GM12878 (cell line): ENCODE results near the gene BRF1. TPM values are rescaled to one million over a fixed set of nuclear protein-coding genes. Genes with fewer than 3 reads are reported as not detected.

Source experiments
- ATAC-seq: fragments of 200-7000 bp; cut with Tn5 transposase; 3 replicates; pipeline ENCODE4 v1.9.1; 2020; ENCODE audit warnings: mild to moderate bottlenecking, moderate library complexity
- BruUV-seq: library from RNA; stranded (reverse); fragments of 400-500 nt; replicated peaks from 2 replicates; lab custom pipeline; 2021; lab: Mats Ljungman, UMichigan
- CTCF ChIA-PET: fragments of 300-600 bp; sonication (Branson Sonifier 250); formaldehyde crosslinking; extraction: SDS; loops from one replicate; lab custom pipeline; 2021; ENCODE audit warnings: inconsistent platforms; lab: Yijun Ruan, JAX
- POLR2A ChIA-PET: fragments of 350-600 bp; formaldehyde crosslinking; extraction: SDS; loops from one replicate; lab custom pipeline; 2021; ENCODE audit warnings: inconsistent platforms; lab: Charles Lee
- RAD21 ChIA-PET: fragments of 300-600 bp; sonication (Branson Sonifier 250); formaldehyde crosslinking; loops from one replicate; lab custom pipeline; 2023; ENCODE audit warnings: antibody characterized with exemption; ENCODE audit not compliant: unreplicated experiment; lab: Charles Lee
- SMC1A ChIA-PET: fragments of 300-600 bp; sonication (Branson Sonifier 250); formaldehyde crosslinking; loops from one replicate; lab custom pipeline; 2023; ENCODE audit not compliant: unreplicated experiment, uncharacterized antibody; lab: Charles Lee
- DNase-seq: peaks from one replicate; pipeline ENCODE4 v3.0.0-alpha.2; 2011; ENCODE audit warnings: low read depth, low spot score
- FAIRE-seq: peaks from 3 replicates; lab custom pipeline; 2011; peaks lifted over from hg19 to GRCh38; lab: Jason Lieb, UNC
- H2AFZ ChIP-seq: 2 replicates; pipeline ENCODE4 v1.6.0; 2011; ENCODE audit warnings: low read depth, low read length, control low read depth; ENCODE audit not compliant: control insufficient read depth
- H3K27ac ChIP-seq: 2 replicates; pipeline ENCODE4 v1.5.1; 2011; ENCODE audit warnings: control low read depth; ENCODE audit not compliant: control insufficient read depth, insufficient read depth
- H3K27me3 ChIP-seq, 2 experiments: replicated peaks in 1 of 2; 2 replicates each; pipeline versions ENCODE4 v1.6.0 to v1.6.1; 2011; ENCODE audit warnings: low read length in 1 of 2; ENCODE audit not compliant: control insufficient read depth in 2 of 2, insufficient read depth in 2 of 2
- H3K36me3 ChIP-seq, 2 experiments: 2 replicates each; pipeline ENCODE4 v1.5.1; 2011; ENCODE audit warnings: low read length in 1 of 2; ENCODE audit not compliant: control insufficient read depth in 2 of 2, insufficient read depth in 2 of 2
- H3K4me1 ChIP-seq: 2 replicates; pipeline ENCODE4 v1.6.1; 2011; ENCODE audit warnings: mild to moderate bottlenecking, low read length, moderate library complexity, mixed read lengths; ENCODE audit not compliant: control insufficient read depth, insufficient read depth
- H3K4me2 ChIP-seq: 2 replicates; pipeline ENCODE4 v1.6.0; 2011; ENCODE audit warnings: control low read depth; ENCODE audit not compliant: control insufficient read depth, insufficient read depth
- H3K4me3 ChIP-seq: fragments of 200-600 bp; sonication (generic); 2 replicates; pipeline ENCODE4 v1.5.1; 2016
- H3K79me2 ChIP-seq: 2 replicates; pipeline ENCODE4 v1.6.0; 2011; ENCODE audit warnings: low read length; ENCODE audit not compliant: control insufficient read depth, insufficient read depth
- H3K9ac ChIP-seq: 2 replicates; pipeline ENCODE4 v1.8.0; 2011; ENCODE audit warnings: low read length, control low read depth, mixed read lengths; ENCODE audit not compliant: control insufficient read depth, insufficient read depth
- H3K9me3 ChIP-seq: replicated peaks from 3 replicates; pipeline ENCODE4 v1.5.1; 2011; ENCODE audit warnings: mild to moderate bottlenecking, low read length; ENCODE audit not compliant: control insufficient read depth, insufficient read depth
- H4K20me1 ChIP-seq: 2 replicates; pipeline ENCODE4 v1.6.0; 2011; ENCODE audit not compliant: control insufficient read depth, insufficient read depth
- CHD1 ChIP-seq: IDR thresholded peaks from 2 replicates; pipeline ENCODE4 v1.6.1; 2012; ENCODE audit warnings: low read depth, low read length, improper control_type of control experiment
- CHD2 ChIP-seq: IDR thresholded peaks from 2 replicates; pipeline ENCODE4 v1.6.1; 2011; ENCODE audit warnings: low read depth, low read length, improper control_type of control experiment, borderline replicate concordance
- HCFC1 ChIP-seq: fragments of 150-350 bp; IDR thresholded peaks from 2 replicates; pipeline ENCODE4 v1.6.1; 2014; ENCODE audit warnings: low read length
- JUNB ChIP-seq: IDR thresholded peaks from 2 replicates; pipeline ENCODE4 v1.6.1; 2016; ENCODE audit warnings: antibody characterized with exemption, mild to moderate bottlenecking
- TAF1 ChIP-seq: IDR thresholded peaks from 2 replicates; pipeline ENCODE4 v1.6.1; 2011; ENCODE audit warnings: mild to moderate bottlenecking, low read depth, low read length, borderline replicate concordance
- ZNF207 ChIP-seq: fragments of 450-650 bp; IDR thresholded peaks from 2 replicates; pipeline ENCODE4 v1.6.1; 2014; ENCODE audit warnings: antibody characterized with exemption, mild to moderate bottlenecking, borderline replicate concordance
- ZNF217 ChIP-seq: fragments of 450-650 bp; IDR thresholded peaks from 2 replicates; pipeline ENCODE4 v1.6.1; 2017; ENCODE audit warnings: antibody characterized with exemption, mild to moderate bottlenecking
- WGBS: methylation state at CpG from one replicate; pipeline ENCODE4 v1.1.6; 2016; ENCODE audit warnings: low lambda C conversion rate; ENCODE audit not compliant: insufficient replicate concordance, insufficient coverage; ENCODE audit errors: missing lambda C conversion rate; 5-methylcytosine and 5-hydroxymethylcytosine counted together
- in situ Hi-C: fragments of 300-500 bp; cut with MboI; formaldehyde crosslinking; loops from 9 replicates; pipeline ENCODE4 v1.14.3; 2018; ENCODE audit warnings: mixed read lengths
- intact Hi-C: fragments of 100-400 bp; cut with micrococcal nuclease; formaldehyde crosslinking; loops from one replicate; pipeline ENCODE4 v1.14.2; 2022; ENCODE audit not compliant: unreplicated experiment
- polyA plus RNA-seq, 11 experiments: library from polyadenylated mRNA; depleted of rRNA in 4 of 11; unstranded in 6 of 11; stranded (reverse) in 5 of 11; fragments of >200 nt; fragmentation: Nextera tagmentation in 4 of 11; fragmentation: Illumina TruSeq in 1 of 11; extraction: Ambion mirVana in 4 of 11; extraction: Trizol in 1 of 11; gene quantifications; 1 replicate in 1 of 11; 2 replicates in 10 of 11; pipeline versions ENCODE4 v1.2.1 to v1.2.3, GENCODE V29; 2011 to 2016; ENCODE audit warnings: inconsistent platforms in 2 of 11, missing spikeins in 2 of 11, low read depth in 1 of 11
- total RNA-seq, 4 experiments: library from RNA; depleted of rRNA in 3 of 4; stranded (reverse); fragments of >200 nt in 3 of 4; fragmentation: Illumina TruSeq in 1 of 4; extraction: Trizol in 1 of 4; gene quantifications; 2 replicates each; pipeline versions ENCODE4 v1.2.1 to v1.2.3, GENCODE V29; 2013 to 2021
- TF ChIP-seq, protein P1 (sequence below): fragments of 450-650 bp; IDR thresholded peaks from 2 replicates; pipeline ENCODE4 v1.6.1; 2017; ENCODE audit warnings: antibody characterized with exemption, mild to moderate bottlenecking, moderate library complexity

Gene BRF1
- total and polyA plus RNA-seq, 10 of the 15 experiments (the other 5 are each of a cell fraction or from before 2014, with no cell fraction given): 0.21 to 33.5 (median 10.7) TPM

DNA sequence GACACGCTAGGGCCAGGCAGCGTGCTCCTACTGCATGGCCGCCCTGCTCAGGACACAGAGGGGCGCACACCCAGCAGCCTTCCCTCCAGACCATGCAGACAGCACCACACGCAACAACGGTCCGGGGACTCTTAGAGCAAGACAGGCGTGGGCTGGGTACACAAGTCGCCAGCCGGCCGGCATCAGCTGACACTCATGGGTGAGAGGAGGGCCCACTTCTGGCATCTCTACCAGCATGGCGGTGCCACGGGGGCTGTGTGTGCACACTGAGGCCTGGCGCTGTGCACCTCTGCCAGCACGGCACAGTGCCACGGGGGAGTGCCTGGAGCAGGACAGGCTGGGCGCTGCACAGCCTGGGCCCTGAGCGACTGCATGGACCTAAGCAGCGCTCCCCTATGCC lies 59.2 kb downstream of the BRF1 start:
- Histone ChIP-seq H3K79me2 (no peaks in the 10 kb centered on the region), H2AFZ (no peak overlapping the region), H3K9me3 (no peaks in the 10 kb centered on the region; the same call in 2 of the 3 replicates)
- RAD21 ChIA-PET: no interaction called here
- intact Hi-C loops: no loop called here
- POLR2A ChIA-PET: no interaction called here
- no peak for TF ChIP-seq ZNF217
- TF ChIP-seq JUNB: no peak
- no peak for TF ChIP-seq CHD2
- no peak for TF ChIP-seq CHD1
- TF ChIP-seq ZNF207: no peak
- no peak for TF ChIP-seq HCFC1
- no peak for TF ChIP-seq TAF1
- TF ChIP-seq, protein P1, sequence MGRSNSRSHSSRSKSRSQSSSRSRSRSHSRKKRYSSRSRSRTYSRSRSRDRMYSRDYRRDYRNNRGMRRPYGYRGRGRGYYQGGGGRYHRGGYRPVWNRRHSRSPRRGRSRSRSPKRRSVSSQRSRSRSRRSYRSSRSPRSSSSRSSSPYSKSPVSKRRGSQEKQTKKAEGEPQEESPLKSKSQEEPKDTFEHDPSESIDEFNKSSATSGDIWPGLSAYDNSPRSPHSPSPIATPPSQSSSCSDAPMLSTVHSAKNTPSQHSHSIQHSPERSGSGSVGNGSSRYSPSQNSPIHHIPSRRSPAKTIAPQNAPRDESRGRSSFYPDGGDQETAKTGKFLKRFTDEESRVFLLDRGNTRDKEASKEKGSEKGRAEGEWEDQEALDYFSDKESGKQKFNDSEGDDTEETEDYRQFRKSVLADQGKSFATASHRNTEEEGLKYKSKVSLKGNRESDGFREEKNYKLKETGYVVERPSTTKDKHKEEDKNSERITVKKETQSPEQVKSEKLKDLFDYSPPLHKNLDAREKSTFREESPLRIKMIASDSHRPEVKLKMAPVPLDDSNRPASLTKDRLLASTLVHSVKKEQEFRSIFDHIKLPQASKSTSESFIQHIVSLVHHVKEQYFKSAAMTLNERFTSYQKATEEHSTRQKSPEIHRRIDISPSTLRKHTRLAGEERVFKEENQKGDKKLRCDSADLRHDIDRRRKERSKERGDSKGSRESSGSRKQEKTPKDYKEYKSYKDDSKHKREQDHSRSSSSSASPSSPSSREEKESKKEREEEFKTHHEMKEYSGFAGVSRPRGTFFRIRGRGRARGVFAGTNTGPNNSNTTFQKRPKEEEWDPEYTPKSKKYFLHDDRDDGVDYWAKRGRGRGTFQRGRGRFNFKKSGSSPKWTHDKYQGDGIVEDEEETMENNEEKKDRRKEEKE: no peak
- TF ChIP-seq, all 136 proteins: peak for 0
- in situ Hi-C loops: no loop called here
- ChIA-PET SMC1A (no interaction called here), CTCF (no interaction called here)
- Histone ChIP-seq H3K4me3 (no peak overlapping the region), H3K9ac (no peak overlapping the region), H3K4me2 (no peak overlapping the region), H4K20me1 (no peaks in the 10 kb centered on the region), H3K27ac (no peak overlapping the region), H3K4me1 (no peaks in the 10 kb centered on the region), H3K36me3 (peaks cover 5% of the 10 kb centered on the region in 2 experiments; a peak in 3 of 4 replicates), H3K27me3 (no peaks in the 10 kb centered on the region)
- ATAC-seq: no peak
- no peak for DNase-seq
- no peak for FAIRE-seq
- BruUV-seq: no TSS peak
- 98% methylated on average over 17 of the region's 19 CpGs for WGBS
